Chondrocyte (in vitro differentiated cells): ENCODE results near the gene PERM1. TPM values are rescaled to one million over a fixed set of nuclear protein-coding genes. Genes with fewer than 3 reads are reported as not detected.

ENCODE experiments used
- DNase-seq: peaks from one replicate; pipeline ENCODE4 v3.0.0; 2021; ENCODE audit warnings: mixed read lengths, low spot score
- H3K27ac Mint-ChIP-seq: one replicate; pipeline ENCODE4 v1.8.0; 2021; ENCODE audit warnings: mild to moderate bottlenecking, moderate library complexity, mixed read lengths; ENCODE audit not compliant: unreplicated experiment
- H3K27me3 Mint-ChIP-seq: 2 replicates; pipeline ENCODE4 v1.8.0; 2021; ENCODE audit warnings: low read depth, mixed read lengths
- H3K36me3 Mint-ChIP-seq: 2 replicates; pipeline ENCODE4 v1.8.0; 2021; ENCODE audit warnings: low read depth, mixed read lengths
- H3K4me1 Mint-ChIP-seq: 2 replicates; pipeline ENCODE4 v1.8.0; 2021; ENCODE audit warnings: low read depth, mild to moderate bottlenecking, mixed read lengths
- H3K4me3 Mint-ChIP-seq: one replicate; pipeline ENCODE4 v1.8.0; 2021; ENCODE audit warnings: mild to moderate bottlenecking, moderate library complexity, mixed read lengths; ENCODE audit not compliant: unreplicated experiment
- H3K9me3 Mint-ChIP-seq: 2 replicates; pipeline ENCODE4 v1.8.0; 2021; ENCODE audit warnings: low read depth, mixed read lengths
- CTCF ChIP-seq: fragments of 200-600 bp; sonication (generic); IDR thresholded peaks from 2 replicates; pipeline ENCODE4 v1.5.0; 2021; ENCODE audit warnings: antibody characterized with exemption, mild to moderate bottlenecking, moderate library complexity
- total RNA-seq: library from RNA; stranded (reverse); gene quantifications from 3 replicates; pipeline ENCODE4 v1.2.1, GENCODE V29; 2021

The PERM1 gene
- total RNA-seq, 1 donor from 2014 or later = 0.37 TPM

GRCh38 chr1:969260-969855 lies 12.5 kb downstream of the PERM1 start:
- Mint-ChIP-seq H3K4me1 (peaks cover 6% of the 10 kb centered on the region), H3K27ac (no peak overlapping the region), H3K36me3 (no peaks in the 10 kb centered on the region), H3K27me3 (peaks cover 3% of the 10 kb centered on the region), H3K4me3 (no peak overlapping the region), H3K9me3 (no peaks in the 10 kb centered on the region)
- no peak for DNase-seq
- TF ChIP-seq CTCF = no peak

- TF ChIP-seq CTCF = no peak
- Mint-ChIP-seq H3K4me1 (peaks cover 6% of the 10 kb centered on the region), H3K36me3 (no peaks in the 10 kb centered on the region), H3K27me3 (peaks cover 3% of the 10 kb centered on the region), H3K9me3 (no peaks in the 10 kb centered on the region), H3K27ac (no peak overlapping the region), H3K4me3 (no peak overlapping the region)
- DNase-seq = no peak
These were observed 14.2 kb downstream of the PERM1 start for GRCh38 chr1:967466-968343.

GRCh38 chr1:966704-967300 lies 15.1 kb downstream of the PERM1 start:
- no peaks in the 10 kb centered on the region for H3K9me3 Mint-ChIP-seq
- H3K27ac Mint-ChIP-seq = no peak overlapping the region
- peaks cover 3% of the 10 kb centered on the region for H3K27me3 Mint-ChIP-seq
- no peaks in the 10 kb centered on the region for H3K36me3 Mint-ChIP-seq
- H3K4me3 Mint-ChIP-seq = peak overlapping the region; percentile 75
- H3K4me1 Mint-ChIP-seq = peaks cover 6% of the 10 kb centered on the region
- DNase-seq = no peak
- TF ChIP-seq CTCF = no peak

- H3K4me3 Mint-ChIP-seq = peak within 1 kb of the TSS; percentile 75
- H3K27ac Mint-ChIP-seq = no peak within 1 kb of the TSS
- H3K4me1 Mint-ChIP-seq = peaks cover 10% of the 10 kb centered on the region
- H3K9me3 Mint-ChIP-seq = no peaks in the 10 kb centered on the region
- H3K27me3 Mint-ChIP-seq = peaks cover 2% of the 10 kb centered on the region
- H3K36me3 Mint-ChIP-seq = no peaks in the 10 kb centered on the region
- no peak for DNase-seq
- no peak for TF ChIP-seq CTCF
These were observed 15.7 kb downstream of the PERM1 start, which contains the start of gene PLEKHN1 for GRCh38 chr1:966135-966703. Gene PLEKHN1 (plus strand): TSS chr1:966482. CDS start chr1:966532, 50 bp downstream.

- no peak for DNase-seq
- peaks cover 10% of the 10 kb centered on the region for H3K4me1 Mint-ChIP-seq
- H3K27ac Mint-ChIP-seq = no peak overlapping the region
- H3K9me3 Mint-ChIP-seq = no peaks in the 10 kb centered on the region
- H3K27me3 Mint-ChIP-seq = peaks cover 2% of the 10 kb centered on the region
- H3K4me3 Mint-ChIP-seq = no peak overlapping the region
- no peak for TF ChIP-seq CTCF
- H3K36me3 Mint-ChIP-seq = no peaks in the 10 kb centered on the region
These were observed 16.3 kb downstream of the PERM1 start for GRCh38 chr1:965526-966134.
